Body of pancreas (tissue), 4 donors: Measurements from ENCODE around the gene PHF19.

Experiments used
- POLR2A ChIP-seq, 3 donors: fragments of 450-650 bp; IDR thresholded peaks; one replicate each; pipeline ENCODE4 v1.6.1; 2016; ENCODE audit warnings: antibody characterized with exemption in 3 of 3, mild to moderate bottlenecking in 2 of 3
- TF ChIP-seq, protein P1 (sequence below), 7 experiments: fragments of 450-650 bp in 4 of 7; fragments of 200-600 bp in 3 of 7; sonication (generic) in 3 of 7; IDR thresholded peaks; one replicate each; pipeline ENCODE4 v1.5.1; 2016 to 2019; ENCODE audit warnings: antibody characterized with exemption in 7 of 7

DNA sequence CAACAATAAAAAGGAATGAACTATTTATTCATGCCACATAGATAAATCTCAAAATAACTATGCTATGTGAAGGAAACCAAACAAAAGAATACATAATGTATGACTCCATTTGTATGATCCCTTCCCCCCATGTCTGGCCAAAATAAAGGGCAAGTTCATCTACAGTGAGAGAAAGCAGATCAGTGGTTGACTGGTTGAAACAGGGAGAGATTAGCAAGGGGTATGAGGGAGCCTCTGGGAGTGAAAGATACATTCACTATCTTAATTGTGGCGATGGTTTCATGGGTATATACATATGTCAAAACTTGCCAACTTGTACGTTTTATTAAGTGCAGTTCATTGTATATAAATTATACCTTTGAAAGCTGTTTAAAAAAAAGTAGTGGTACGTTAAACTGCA, 39.1 kb downstream of the PHF19 start:
- TF ChIP-seq, protein P1, sequence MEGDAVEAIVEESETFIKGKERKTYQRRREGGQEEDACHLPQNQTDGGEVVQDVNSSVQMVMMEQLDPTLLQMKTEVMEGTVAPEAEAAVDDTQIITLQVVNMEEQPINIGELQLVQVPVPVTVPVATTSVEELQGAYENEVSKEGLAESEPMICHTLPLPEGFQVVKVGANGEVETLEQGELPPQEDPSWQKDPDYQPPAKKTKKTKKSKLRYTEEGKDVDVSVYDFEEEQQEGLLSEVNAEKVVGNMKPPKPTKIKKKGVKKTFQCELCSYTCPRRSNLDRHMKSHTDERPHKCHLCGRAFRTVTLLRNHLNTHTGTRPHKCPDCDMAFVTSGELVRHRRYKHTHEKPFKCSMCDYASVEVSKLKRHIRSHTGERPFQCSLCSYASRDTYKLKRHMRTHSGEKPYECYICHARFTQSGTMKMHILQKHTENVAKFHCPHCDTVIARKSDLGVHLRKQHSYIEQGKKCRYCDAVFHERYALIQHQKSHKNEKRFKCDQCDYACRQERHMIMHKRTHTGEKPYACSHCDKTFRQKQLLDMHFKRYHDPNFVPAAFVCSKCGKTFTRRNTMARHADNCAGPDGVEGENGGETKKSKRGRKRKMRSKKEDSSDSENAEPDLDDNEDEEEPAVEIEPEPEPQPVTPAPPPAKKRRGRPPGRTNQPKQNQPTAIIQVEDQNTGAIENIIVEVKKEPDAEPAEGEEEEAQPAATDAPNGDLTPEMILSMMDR (IDR thresholded peaks at IDR 0.05), result no peak
- no peak for TF ChIP-seq POLR2A (IDR thresholded peaks at IDR 0.05)
